CD4-positive, alpha-beta T cell (primary cell): ENCODE data around the gene ZNF425. TPM values are rescaled to one million over a fixed set of nuclear protein-coding genes. Genes with fewer than 3 reads are reported as not detected.

Experiments
- ATAC-seq: fragments of 200-7000 bp; cut with Tn5 transposase; one replicate; pipeline ENCODE4 v1.10.0; 2022; ENCODE audit warnings: mild to moderate bottlenecking; ENCODE audit not compliant: poor library complexity
- CTCF ChIA-PET: fragments of 350-600 bp; sonication (Branson Sonifier 250); formaldehyde crosslinking; loops from one replicate; lab custom pipeline; 2021; ENCODE audit warnings: antibody characterized with exemption, inconsistent platforms; lab: Charles Lee
- POLR2A ChIA-PET: fragments of 350-600 bp; sonication (Branson Sonifier 250); formaldehyde crosslinking; loops from one replicate; lab custom pipeline; 2021; ENCODE audit warnings: antibody characterized with exemption, inconsistent platforms; lab: Charles Lee
- DNase-seq, 14 experiments: peaks; one replicate each; pipeline ENCODE4 v3.0.0-alpha.2; 2013 to 2020; ENCODE audit warnings: mixed read lengths in 2 of 14
- H3K27ac ChIP-seq, 2 donors: one replicate each; pipeline versions ENCODE4 v1.5.1 to v1.7.0; 2013; ENCODE audit warnings: low read length in 2 of 2, low read depth in 1 of 2, mild to moderate bottlenecking in 1 of 2
- H3K27me3 ChIP-seq, 2 experiments: 1 replicate in 1 of 2; 2 replicates in 1 of 2; pipeline versions ENCODE4 v1.6.1 to v1.7.0; 2013; ENCODE audit warnings: low read length in 2 of 2, control low read depth in 1 of 2, mild to moderate bottlenecking in 1 of 2, moderate library complexity in 1 of 2; ENCODE audit not compliant: insufficient read depth in 2 of 2, control insufficient read depth in 1 of 2
- H3K36me3 ChIP-seq: one replicate; pipeline ENCODE4 v1.6.1; 2013; ENCODE audit warnings: low read length, control low read depth; ENCODE audit not compliant: insufficient read depth
- H3K4me1 ChIP-seq: one replicate; pipeline ENCODE4 v1.6.1; 2013; ENCODE audit warnings: low read length, control low read depth; ENCODE audit not compliant: insufficient read depth
- H3K4me3 ChIP-seq: one replicate; pipeline ENCODE4 v1.5.1; 2013; ENCODE audit warnings: mild to moderate bottlenecking, low read length, moderate library complexity
- H3K9me3 ChIP-seq, 2 experiments: 1 replicate in 1 of 2; 2 replicates in 1 of 2; pipeline versions ENCODE4 v1.6.1 to v1.7.0; 2013; ENCODE audit warnings: low read length in 2 of 2, mild to moderate bottlenecking in 2 of 2, control low read depth in 1 of 2, moderate library complexity in 1 of 2; ENCODE audit not compliant: control insufficient read depth in 1 of 2, insufficient read depth in 1 of 2
- H3K27ac Mint-ChIP-seq: one replicate; pipeline ENCODE4 v1.8.0; 2020; ENCODE audit warnings: mixed read lengths
- H3K27me3 Mint-ChIP-seq: one replicate; pipeline ENCODE4 v1.8.0; 2021; ENCODE audit warnings: mixed read lengths
- H3K36me3 Mint-ChIP-seq: one replicate; pipeline ENCODE4 v1.8.0; 2021; ENCODE audit warnings: low read depth, mixed read lengths
- H3K4me1 Mint-ChIP-seq: one replicate; pipeline ENCODE4 v1.8.0; 2021; ENCODE audit warnings: low read depth, mixed read lengths
- H3K4me3 Mint-ChIP-seq: one replicate; pipeline ENCODE4 v1.8.0; 2020; ENCODE audit warnings: mild to moderate bottlenecking, mixed read lengths
- H3K9me3 Mint-ChIP-seq: one replicate; pipeline ENCODE4 v1.8.0; 2020; ENCODE audit warnings: mixed read lengths
- CTCF ChIP-seq: fragments of 200-600 bp; IDR thresholded peaks from one replicate; pipeline ENCODE4 v1.8.0; 2022; ENCODE audit warnings: antibody characterized with exemption, mild to moderate bottlenecking
- intact Hi-C, 2 experiments: fragments of 100-400 bp; cut with DNase I in 1 of 2; cut with micrococcal nuclease in 1 of 2; formaldehyde crosslinking; loops; one replicate each; pipeline versions ENCODE4 v1.15.1 to v1.9.0; 2023 to 2025; cut with DNase I, micrococcal nuclease
- total RNA-seq, 174 experiments: library from RNA in 2 of 174; stranded (reverse) in 2 of 174; gene quantifications; one replicate each; pipeline ENCODE4 v1.2.3 and lab custom pipeline; 2021 to 2026

ZNF425 gene
- total RNA-seq, 2 experiments from 2014 or later: 0.22 to 0.39 TPM

GRCh38 chr7:149172534-149172920, 46.4 kb upstream of the ZNF425 start:
- Histone ChIP-seq H3K4me3 (no peak overlapping the region), H3K27me3 (no peaks in the 10 kb centered on the region), H3K36me3 (peaks cover 65% of the 10 kb centered on the region), H3K4me1 (no peaks in the 10 kb centered on the region), H3K9me3 (no peaks in the 10 kb centered on the region), H3K27ac (no peak overlapping the region)
- Mint-ChIP-seq H3K4me1 (no peaks in the 10 kb centered on the region), H3K27ac (no peak overlapping the region), H3K27me3 (no peaks in the 10 kb centered on the region), H3K36me3 (peaks cover 68% of the 10 kb centered on the region), H3K9me3 (no peaks in the 10 kb centered on the region), H3K4me3 (no peak overlapping the region)
- ATAC-seq: no peak
- POLR2A ChIA-PET: no interaction called here
- intact Hi-C loops: no loop called here
- CTCF ChIA-PET: no interaction called here
- TF ChIP-seq CTCF: no peak
- no peak for DNase-seq

GRCh38 chr7:149171892-149172533, 45.9 kb upstream of the ZNF425 start:
- H3K4me3 Mint-ChIP-seq: no peak overlapping the region
- no peaks in the 10 kb centered on the region for H3K9me3 ChIP-seq
- no peaks in the 10 kb centered on the region for H3K4me1 ChIP-seq
- no peak overlapping the region for H3K27ac Mint-ChIP-seq
- DNase-seq (no peak), ATAC-seq (no peak)
- H3K27me3 ChIP-seq: no peaks in the 10 kb centered on the region
- H3K4me3 ChIP-seq: no peak overlapping the region
- peaks cover 65% of the 10 kb centered on the region for H3K36me3 ChIP-seq
- TF ChIP-seq CTCF: no peak
- peaks cover 68% of the 10 kb centered on the region for H3K36me3 Mint-ChIP-seq
- H3K27ac ChIP-seq: no peak overlapping the region
- no peaks in the 10 kb centered on the region for H3K4me1 Mint-ChIP-seq
- intact Hi-C loops: no loop called here
- no peaks in the 10 kb centered on the region for H3K27me3 Mint-ChIP-seq
- ChIA-PET POLR2A (no interaction called here), CTCF (no interaction called here)
- no peaks in the 10 kb centered on the region for H3K9me3 Mint-ChIP-seq

- H3K27me3 ChIP-seq: no peaks in the 10 kb centered on the region
- no peaks in the 10 kb centered on the region for H3K4me1 Mint-ChIP-seq
- peaks cover 58% of the 10 kb centered on the region for H3K36me3 ChIP-seq
- ChIA-PET POLR2A (interaction anchor here (1.5 kb wide), 1 partner anchor 19 kb away, joined by 4 read pairs; the partner anchor contains the start of gene ZNF398), CTCF (interaction anchor here (0.7 to 1.7 kb wide), 2 partner anchors 10 to 29 kb away, joined by 3 read pairs; partner anchors contain the start of gene ZNF282)
- no peaks in the 10 kb centered on the region for H3K4me1 ChIP-seq
- intact Hi-C loops: no loop called here
- ATAC-seq (no peak), DNase-seq (no peak)
- H3K4me3 ChIP-seq: no peak overlapping the region
- peaks cover 75% of the 10 kb centered on the region for H3K36me3 Mint-ChIP-seq
- no peak for TF ChIP-seq CTCF
- no peak overlapping the region for H3K4me3 Mint-ChIP-seq
- H3K27ac Mint-ChIP-seq: no peak overlapping the region
- no peaks in the 10 kb centered on the region for H3K27me3 Mint-ChIP-seq
- no peaks in the 10 kb centered on the region for H3K9me3 Mint-ChIP-seq
- H3K27ac ChIP-seq: no peak overlapping the region
- no peaks in the 10 kb centered on the region for H3K9me3 ChIP-seq
Observed at GRCh38 chr7:149166630-149167352, 40.7 kb upstream of the ZNF425 start.
